Measurements from ENCODE around the gene EFCAB6. TPM values are rescaled to one million over a fixed set of nuclear protein-coding genes. Genes with fewer than 3 reads are reported as not detected.

EFCAB6 gene
- total and polyA plus RNA-seq, 7 donors, result 0.07 to 0.84 (median 0.50) TPM

DNA sequence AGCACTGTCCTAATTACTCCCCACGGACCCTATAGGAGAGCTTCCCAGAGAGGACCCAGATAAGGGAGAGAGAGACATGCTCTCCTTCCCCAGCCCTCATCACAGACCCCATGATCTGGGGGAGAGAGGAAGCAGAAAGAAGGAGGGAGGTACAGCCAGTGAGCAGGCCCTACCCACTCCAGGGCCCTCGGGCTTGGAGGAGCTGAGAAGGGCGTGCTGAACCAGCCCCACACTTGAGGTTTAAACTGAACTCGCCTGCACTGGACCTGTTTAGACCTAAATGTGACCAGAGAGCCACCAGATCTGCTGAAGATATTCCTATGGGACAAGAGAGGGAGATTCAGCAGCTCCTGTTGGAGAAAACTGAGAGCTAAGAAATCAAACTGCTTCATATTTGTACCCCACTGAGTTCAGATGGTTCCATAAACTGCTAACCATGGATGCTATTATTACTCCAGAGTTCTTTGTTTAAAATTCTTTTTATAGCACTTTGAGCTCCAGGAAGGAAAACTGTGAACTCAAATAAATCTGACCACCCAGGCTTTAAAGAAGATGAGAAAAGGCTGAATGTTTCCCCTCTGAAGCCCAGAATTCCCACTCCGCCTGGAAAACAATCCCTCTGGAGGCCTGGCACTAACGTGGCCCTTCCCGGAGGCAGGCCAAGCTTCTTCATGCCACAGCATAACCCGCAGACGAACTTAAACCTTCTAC is 67.2 kb downstream of the EFCAB6 start:
- intact Hi-C loops (cut with DNase I), result no loop called here
- WGBS, 3 donors, result 37 to 45% (median 39%) methylated on average over 9 of the region's 9 CpGs

DNA sequence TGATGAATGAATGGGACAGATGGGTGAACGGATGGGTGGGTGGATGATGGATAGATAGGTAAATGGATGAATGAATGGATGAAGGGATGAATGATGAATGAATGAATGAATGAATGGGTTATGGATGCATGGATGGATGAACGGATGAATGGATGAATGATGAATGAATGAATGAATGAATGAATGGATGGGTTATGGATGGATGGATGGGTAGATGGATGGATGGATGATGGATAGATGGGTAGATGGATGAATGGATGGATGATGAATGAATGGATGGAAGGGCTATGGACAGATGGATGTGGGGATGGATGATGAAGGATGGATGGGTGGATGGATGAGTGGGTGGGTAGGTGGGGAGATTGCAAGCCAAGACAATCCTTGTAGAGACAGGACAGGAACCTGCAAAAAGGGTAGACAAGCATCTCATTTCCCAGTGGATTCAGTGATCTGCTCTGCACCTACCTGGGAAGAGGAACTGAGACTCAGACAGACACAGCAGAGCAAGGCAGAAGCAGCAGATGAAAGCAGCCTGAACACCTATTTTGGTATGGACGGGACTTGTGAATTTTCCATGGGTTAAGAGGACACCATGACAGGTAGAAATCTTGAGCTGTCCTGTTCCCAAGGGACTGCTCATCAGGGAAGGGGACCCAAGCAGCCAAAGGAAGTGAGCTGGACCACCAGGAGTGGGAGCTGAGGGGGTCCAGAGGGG is 68.0 kb downstream of the EFCAB6 start:
- no peaks in the 10 kb centered on the region for H3K9me3 ChIP-seq
- intact Hi-C loops (cut with DNase I), result no loop called here
- no peak for ATAC-seq
- no peaks in the 10 kb centered on the region for H3K4me1 ChIP-seq
- H3K27ac ChIP-seq, result no peak overlapping the region
- H3K4me3 ChIP-seq, result no peak overlapping the region
- TF ChIP-seq, protein P1, sequence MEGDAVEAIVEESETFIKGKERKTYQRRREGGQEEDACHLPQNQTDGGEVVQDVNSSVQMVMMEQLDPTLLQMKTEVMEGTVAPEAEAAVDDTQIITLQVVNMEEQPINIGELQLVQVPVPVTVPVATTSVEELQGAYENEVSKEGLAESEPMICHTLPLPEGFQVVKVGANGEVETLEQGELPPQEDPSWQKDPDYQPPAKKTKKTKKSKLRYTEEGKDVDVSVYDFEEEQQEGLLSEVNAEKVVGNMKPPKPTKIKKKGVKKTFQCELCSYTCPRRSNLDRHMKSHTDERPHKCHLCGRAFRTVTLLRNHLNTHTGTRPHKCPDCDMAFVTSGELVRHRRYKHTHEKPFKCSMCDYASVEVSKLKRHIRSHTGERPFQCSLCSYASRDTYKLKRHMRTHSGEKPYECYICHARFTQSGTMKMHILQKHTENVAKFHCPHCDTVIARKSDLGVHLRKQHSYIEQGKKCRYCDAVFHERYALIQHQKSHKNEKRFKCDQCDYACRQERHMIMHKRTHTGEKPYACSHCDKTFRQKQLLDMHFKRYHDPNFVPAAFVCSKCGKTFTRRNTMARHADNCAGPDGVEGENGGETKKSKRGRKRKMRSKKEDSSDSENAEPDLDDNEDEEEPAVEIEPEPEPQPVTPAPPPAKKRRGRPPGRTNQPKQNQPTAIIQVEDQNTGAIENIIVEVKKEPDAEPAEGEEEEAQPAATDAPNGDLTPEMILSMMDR (IDR thresholded peaks at IDR 0.05), result no peak
- peaks cover 0 to 47% (median 2%) of the 10 kb centered on the region in 3 donors for H3K27me3 ChIP-seq (ENCODE audit: insufficient read depth in 3 of 3, low read length in 2 of 3)
- 94 to 98% (median 95%) methylated on average over 3 of the region's 3 CpGs for WGBS, 3 donors
- DNase-seq, result no peak
- no peaks in the 10 kb centered on the region for H3K36me3 ChIP-seq (ENCODE audit: insufficient read depth in 1 of 2, low read depth in 1 of 2)

More for the DNA sequence above, 67.2 kb downstream of the EFCAB6 start:
- peaks cover 0 to 48% (median 2%) of the 10 kb centered on the region in 3 donors for H3K27me3 ChIP-seq (ENCODE audit: insufficient read depth in 3 of 3, low read length in 2 of 3)
- H3K9me3 ChIP-seq, result no peaks in the 10 kb centered on the region
- no peak for DNase-seq
- no peak overlapping the region for H3K4me3 ChIP-seq
- TF ChIP-seq, protein P1 (IDR thresholded peaks at IDR 0.05), result no peak
- no peak for ATAC-seq
- no peaks in the 10 kb centered on the region for H3K4me1 ChIP-seq
- H3K36me3 ChIP-seq (ENCODE audit: insufficient read depth in 1 of 2, low read depth in 1 of 2), result no peaks in the 10 kb centered on the region
- no peak overlapping the region for H3K27ac ChIP-seq

DNA sequence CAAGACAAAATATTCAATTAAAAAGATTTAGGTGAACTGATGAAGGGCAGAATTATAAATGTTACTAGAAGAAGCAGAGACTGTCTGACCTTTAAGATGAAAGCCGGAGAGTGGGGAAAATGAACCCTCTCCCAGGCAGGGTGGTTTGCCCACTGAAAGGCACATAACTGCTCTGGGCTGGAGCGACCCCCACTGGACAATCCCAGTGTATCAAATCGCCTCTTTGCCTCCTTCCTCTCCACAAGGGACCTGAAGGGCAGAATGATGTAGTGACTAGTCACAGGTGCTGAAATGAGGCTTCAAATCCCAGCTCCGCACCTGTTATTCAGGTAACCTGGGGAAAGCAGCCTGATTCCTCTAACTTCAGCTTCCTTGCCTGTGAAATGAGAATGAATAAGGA is 69.0 kb downstream of the EFCAB6 start:
- H3K4me1 ChIP-seq, result no peaks in the 10 kb centered on the region
- TF ChIP-seq, protein P1 (IDR thresholded peaks at IDR 0.05), result no peak
- intact Hi-C loops (cut with DNase I), result no loop called here
- ATAC-seq, result no peak
- DNase-seq, result no peak
- H3K27me3 ChIP-seq (ENCODE audit: insufficient read depth in 3 of 3, low read length in 2 of 3), result peaks cover 0 to 45% (median 2%) of the 10 kb centered on the region in 3 donors
- H3K4me3 ChIP-seq, result no peak overlapping the region
- 65 to 69% (median 68%) methylated on average over 4 of the region's 4 CpGs for WGBS, 3 donors
- no peaks in the 10 kb centered on the region for H3K36me3 ChIP-seq (ENCODE audit: insufficient read depth in 1 of 2, low read depth in 1 of 2)
- H3K9me3 ChIP-seq, result no peaks in the 10 kb centered on the region
- H3K27ac ChIP-seq, result no peak overlapping the region

DNA sequence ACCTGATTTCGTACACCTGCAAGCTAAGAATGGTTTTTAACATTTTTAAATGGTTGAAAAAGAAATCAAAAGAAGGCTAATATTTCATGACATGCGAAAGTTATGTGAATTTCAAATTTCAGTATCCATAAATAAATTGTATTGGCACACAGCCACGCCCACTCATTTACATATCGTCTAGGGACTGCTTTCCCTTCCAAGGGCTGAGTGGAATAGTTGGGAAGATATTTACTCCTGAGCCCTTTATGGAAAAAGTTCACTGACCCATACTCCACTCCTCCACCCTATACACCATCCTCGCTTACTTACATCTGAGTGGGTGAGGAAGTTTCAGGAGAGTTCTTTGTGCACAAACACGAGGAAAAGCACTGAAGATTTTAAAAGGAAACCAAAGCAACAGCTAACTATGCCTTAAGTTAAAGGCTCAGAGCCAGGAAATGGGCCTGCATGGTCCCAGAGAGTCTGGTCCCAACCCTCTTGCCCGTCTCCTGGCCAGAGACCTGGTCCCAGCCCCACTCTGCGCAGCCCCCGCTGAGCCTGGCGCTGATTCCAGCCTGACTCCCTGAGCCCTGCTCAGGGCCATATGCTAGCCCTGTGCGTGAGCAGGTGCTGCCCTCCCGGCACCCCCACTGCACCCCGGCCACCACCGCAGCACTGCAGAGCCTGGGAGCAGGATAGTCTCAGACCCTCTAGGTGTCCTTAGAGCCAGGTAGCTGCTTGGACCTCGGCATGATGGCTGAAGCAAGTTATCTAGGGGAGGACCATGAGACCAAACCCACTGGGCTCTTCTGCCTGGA is 69.8 kb downstream of the EFCAB6 start:
- TF ChIP-seq, protein P1 (IDR thresholded peaks at IDR 0.05), result no peak
- no peaks in the 10 kb centered on the region for H3K9me3 ChIP-seq
- H3K4me1 ChIP-seq, result no peaks in the 10 kb centered on the region
- intact Hi-C loops (cut with DNase I), result no loop called here
- H3K27me3 ChIP-seq (ENCODE audit: insufficient read depth in 3 of 3, low read length in 2 of 3), result peaks cover 0 to 46% (median 2%) of the 10 kb centered on the region in 3 donors
- no peak for ATAC-seq
- no peaks in the 10 kb centered on the region for H3K36me3 ChIP-seq (ENCODE audit: insufficient read depth in 1 of 2, low read depth in 1 of 2)
- H3K27ac ChIP-seq, result no peak overlapping the region
- DNase-seq, result no peak
- no peak overlapping the region for H3K4me3 ChIP-seq
- WGBS, 3 donors, result 83 to 89% (median 85%) methylated on average over 14 to 15 of the region's 15 CpGs

Data from psoas muscle (tissue), 8 donors.